Omental fat pad (tissue), 4 donors: ENCODE results near the gene DOCK9. TPM values are rescaled to one million over a fixed set of nuclear protein-coding genes. Genes with fewer than 3 reads are reported as not detected.

ENCODE experiments used
- ATAC-seq: fragments of 150-250 bp; one replicate; pipeline ENCODE4 v1.9.1; 2016; ENCODE audit warnings: mild to moderate bottlenecking, moderate library complexity; ENCODE audit not compliant: low FRiP score
- DNase-seq: peaks from one replicate; pipeline ENCODE4 v3.0.0-alpha.2; 2019; ENCODE audit warnings: low spot score
- CTCF ChIP-seq, 3 donors: fragments of 450-650 bp; IDR thresholded peaks; one replicate each; pipeline ENCODE4 v1.5.1; 2016 to 2017; ENCODE audit warnings: antibody characterized with exemption in 3 of 3, mild to moderate bottlenecking in 3 of 3, moderate library complexity in 2 of 3
- total RNA-seq, 4 donors: library from RNA; depleted of rRNA; stranded (reverse); fragments of >200 nt; gene quantifications; one replicate each; pipeline ENCODE4 v1.1.0, GENCODE V29; 2016

DOCK9 gene
- total RNA-seq, 4 donors from 2014 or later, result 94.4 to 364 (median 145) TPM

GRCh38 chr13:98966019-98966418 lies 11.8 kb downstream of the DOCK9 start:
- TF ChIP-seq CTCF (IDR thresholded peaks at IDR 0.05), result no peak
- no peak for DNase-seq
- no peak for ATAC-seq

GRCh38 chr13:98965325-98965724 lies 12.5 kb downstream of the DOCK9 start:
- no peak for TF ChIP-seq CTCF (IDR thresholded peaks at IDR 0.05)
- no peak for DNase-seq
- ATAC-seq, result no peak

- ATAC-seq, result no peak
- TF ChIP-seq CTCF (IDR thresholded peaks at IDR 0.05), result no peak
Measured at GRCh38 chr13:98963917-98964316, 13.9 kb downstream of the DOCK9 start.

GRCh38 chr13:98962901-98963590 lies 14.8 kb downstream of the DOCK9 start:
- no peak for TF ChIP-seq CTCF (IDR thresholded peaks at IDR 0.05)
- no peak for DNase-seq
- no peak for ATAC-seq

More at GRCh38 chr13:98963917-98964316, 13.9 kb downstream of the DOCK9 start:
- no peak for DNase-seq

- no peak for TF ChIP-seq CTCF (IDR thresholded peaks at IDR 0.05)
- ATAC-seq (no peak), DNase-seq (no peak)
Measured at GRCh38 chr13:98961503-98962105, 16.3 kb downstream of the DOCK9 start.

- ATAC-seq (no peak), DNase-seq (no peak)
- TF ChIP-seq CTCF (IDR thresholded peaks at IDR 0.05), result no peak
Measured at GRCh38 chr13:98960606-98961502, 17.0 kb downstream of the DOCK9 start.
